ENCODE data around the gene GJE1.

GJE1 gene

GRCh38 chr6:142165227-142165626 is 32.5 kb downstream of the GJE1 start:
- DNase-seq (ENCODE audit: low spot score): no peak

- DNase-seq (ENCODE audit: low spot score): no peak
Observed at GRCh38 chr6:142167071-142167470, 34.3 kb downstream of the GJE1 start.

GRCh38 chr6:142167486-142167885 is 34.8 kb downstream of the GJE1 start:
- no peak for DNase-seq (ENCODE audit: low spot score)

GRCh38 chr6:142171351-142171750 is 38.6 kb downstream of the GJE1 start:
- DNase-seq (ENCODE audit: low spot score): no peak

GRCh38 chr6:142172758-142173157 is 40.0 kb downstream of the GJE1 start:
- no peak for DNase-seq (ENCODE audit: low spot score)

- no peak for DNase-seq (ENCODE audit: low spot score)
Observed at GRCh38 chr6:142173980-142174379, 41.3 kb downstream of the GJE1 start.

- DNase-seq (ENCODE audit: low spot score): no peak
Observed at GRCh38 chr6:142174703-142175102, 42.0 kb downstream of the GJE1 start.

- DNase-seq (ENCODE audit: low spot score): no peak
Observed at GRCh38 chr6:142178129-142178528, 45.4 kb downstream of the GJE1 start.

GRCh38 chr6:142182004-142182403 is 49.3 kb downstream of the GJE1 start:
- DNase-seq (ENCODE audit: low spot score): no peak

GRCh38 chr6:142183351-142183750 is 50.6 kb downstream of the GJE1 start:
- no peak for DNase-seq (ENCODE audit: low spot score)

- DNase-seq (ENCODE audit: low spot score): no peak
Observed at GRCh38 chr6:142184307-142184706, 51.6 kb downstream of the GJE1 start.

Data from LoVo (cell line).